ENCODE measurements around the gene KLK2.

DNA sequence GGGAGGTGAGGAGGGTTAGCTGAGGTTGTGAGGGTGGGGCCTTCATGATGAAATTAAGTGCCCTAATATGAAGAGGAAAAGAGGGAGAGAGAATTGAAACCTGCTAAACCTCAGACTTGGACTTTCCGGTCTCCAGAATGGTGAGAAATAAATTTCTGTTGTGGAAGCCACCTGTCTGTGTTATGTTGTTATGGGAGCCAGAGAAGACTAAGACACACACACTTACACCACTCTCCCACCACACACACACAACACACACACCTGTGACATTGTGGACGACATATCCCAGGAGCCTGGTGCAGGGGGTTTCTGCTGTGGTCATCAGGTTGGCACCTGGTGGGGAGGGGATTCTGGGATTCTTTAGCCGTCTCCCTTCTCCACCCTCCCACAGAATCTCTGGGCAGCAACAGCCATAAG, 24.0 kb downstream of the KLK2 start:
- TF ChIP-seq, protein P1, sequence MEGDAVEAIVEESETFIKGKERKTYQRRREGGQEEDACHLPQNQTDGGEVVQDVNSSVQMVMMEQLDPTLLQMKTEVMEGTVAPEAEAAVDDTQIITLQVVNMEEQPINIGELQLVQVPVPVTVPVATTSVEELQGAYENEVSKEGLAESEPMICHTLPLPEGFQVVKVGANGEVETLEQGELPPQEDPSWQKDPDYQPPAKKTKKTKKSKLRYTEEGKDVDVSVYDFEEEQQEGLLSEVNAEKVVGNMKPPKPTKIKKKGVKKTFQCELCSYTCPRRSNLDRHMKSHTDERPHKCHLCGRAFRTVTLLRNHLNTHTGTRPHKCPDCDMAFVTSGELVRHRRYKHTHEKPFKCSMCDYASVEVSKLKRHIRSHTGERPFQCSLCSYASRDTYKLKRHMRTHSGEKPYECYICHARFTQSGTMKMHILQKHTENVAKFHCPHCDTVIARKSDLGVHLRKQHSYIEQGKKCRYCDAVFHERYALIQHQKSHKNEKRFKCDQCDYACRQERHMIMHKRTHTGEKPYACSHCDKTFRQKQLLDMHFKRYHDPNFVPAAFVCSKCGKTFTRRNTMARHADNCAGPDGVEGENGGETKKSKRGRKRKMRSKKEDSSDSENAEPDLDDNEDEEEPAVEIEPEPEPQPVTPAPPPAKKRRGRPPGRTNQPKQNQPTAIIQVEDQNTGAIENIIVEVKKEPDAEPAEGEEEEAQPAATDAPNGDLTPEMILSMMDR (IDR thresholded peaks at IDR 0.05) = no peak
- no peak for TF ChIP-seq POLR2A (IDR thresholded peaks at IDR 0.05)
- no peak for TF ChIP-seq EP300 (IDR thresholded peaks at IDR 0.05)
